Astrocyte of the cerebellum (primary cell): Measurements from ENCODE around the gene TM2D1.
A peak's percentile ranks its signal among the peaks of the same experiment; 100 is the strongest.
"Not testable (repeated sequence)": the region's sequence is repeated elsewhere in the genome, so short reads cannot be mapped to it uniquely, and the experiment has no call there.

ENCODE experiments used
- DNase-seq: peaks from one replicate; pipeline ENCODE4 v3.0.0-alpha.2; 2011; ENCODE audit warnings: low read depth
- H3K4me3 ChIP-seq: 2 replicates; pipeline ENCODE4 v1.5.1; 2011; ENCODE audit warnings: mild to moderate bottlenecking, low read depth, low read length, moderate library complexity
- CTCF ChIP-seq: IDR thresholded peaks from 2 replicates; pipeline ENCODE4 v1.5.1; 2012; ENCODE audit warnings: low read length, low read depth, moderate library complexity, mild to moderate bottlenecking; ENCODE audit errors: missing control alignments
- in situ Hi-C: cut with HindIII; loops from 2 replicates; pipeline ENCODE4 v1.10.0; 2017; ENCODE audit warnings: low sequenced_read_pairs

TM2D1 gene

GRCh38 chr1:61724506-61724812, 482 bp downstream of the TM2D1 start:
- in situ Hi-C loops: no loop called here
- TF ChIP-seq CTCF: no peak
- DNase-seq: no peak

GRCh38 chr1:61718996-61719663, 5.8 kb downstream of the TM2D1 start:
- in situ Hi-C loops, H3K4me3 ChIP-seq: not testable (repeated sequence)

More at GRCh38 chr1:61724506-61724812, 482 bp downstream of the TM2D1 start:
- H3K4me3 ChIP-seq: peak overlapping the region; percentile 100

GRCh38 chr1:61711969-61712368, 13.0 kb downstream of the TM2D1 start:
- no peak for TF ChIP-seq CTCF
- in situ Hi-C loops: no loop called here
- no peak for DNase-seq
- H3K4me3 ChIP-seq: no peak overlapping the region

More at GRCh38 chr1:61718996-61719663, 5.8 kb downstream of the TM2D1 start:
- DNase-seq: not testable (repeated sequence)

GRCh38 chr1:61711257-61711656, 13.7 kb downstream of the TM2D1 start:
- in situ Hi-C loops, DNase-seq, H3K4me3 ChIP-seq: not testable (repeated sequence)

- no peak for TF ChIP-seq CTCF
- H3K4me3 ChIP-seq: no peak overlapping the region
- in situ Hi-C loops: no loop called here
- no peak for DNase-seq
Measured at GRCh38 chr1:61709908-61710289, 15.0 kb downstream of the TM2D1 start.

GRCh38 chr1:61708953-61709907, 15.7 kb downstream of the TM2D1 start:
- no peak for DNase-seq
- in situ Hi-C loops: no loop called here
- no peak for TF ChIP-seq CTCF
- H3K4me3 ChIP-seq: no peak overlapping the region

- DNase-seq: no peak
- in situ Hi-C loops: no loop called here
- no peak overlapping the region for H3K4me3 ChIP-seq
- TF ChIP-seq CTCF: no peak
Measured at GRCh38 chr1:61699911-61700851, 24.8 kb downstream of the TM2D1 start.
